ENCODE data around the gene GNAO1.

The GNAO1 gene

GRCh38 chr16:56198006-56198754, 6.9 kb downstream of the GNAO1 start:
- DNase-seq: peak in 1 of 5 experiments; percentile 44

GRCh38 chr16:56198755-56199114, 7.4 kb downstream of the GNAO1 start:
- no peak for DNase-seq

- DNase-seq: peak in 1 of 5 experiments; percentile 62
These were observed 7.9 kb downstream of the GNAO1 start for GRCh38 chr16:56199164-56199563.

GRCh38 chr16:56201030-56201429, 9.7 kb downstream of the GNAO1 start:
- DNase-seq: no peak

GRCh38 chr16:56202036-56202435, 10.7 kb downstream of the GNAO1 start:
- DNase-seq: peak in 2 of 5 experiments; percentile 55 to 78

GRCh38 chr16:56203052-56203451, 11.8 kb downstream of the GNAO1 start:
- DNase-seq: peak in 4 of 5 experiments; percentile 27 to 65 (median 42)

GRCh38 chr16:56204816-56205215, 13.5 kb downstream of the GNAO1 start:
- no peak for DNase-seq

GRCh38 chr16:56206951-56207350, 15.7 kb downstream of the GNAO1 start:
- DNase-seq: no peak

- no peak for DNase-seq
These were observed 16.1 kb downstream of the GNAO1 start for GRCh38 chr16:56207421-56207820.

- DNase-seq: no peak
These were observed 20.2 kb downstream of the GNAO1 start for GRCh38 chr16:56211435-56211981.

- no peak for DNase-seq
These were observed 20.9 kb downstream of the GNAO1 start for GRCh38 chr16:56212144-56212543.

- DNase-seq: no peak
These were observed 30.7 kb downstream of the GNAO1 start for GRCh38 chr16:56221995-56222394.

GRCh38 chr16:56222474-56222997, 31.2 kb downstream of the GNAO1 start:
- DNase-seq: no peak

GRCh38 chr16:56225017-56225742, 33.9 kb downstream of the GNAO1 start:
- peak in 1 of 5 experiments; percentile 13 for DNase-seq

GRCh38 chr16:56226187-56226586, 34.9 kb downstream of the GNAO1 start:
- DNase-seq: no peak

GRCh38 chr16:56226845-56227525, 35.7 kb downstream of the GNAO1 start:
- DNase-seq: peak in 2 of 5 experiments; percentile 5 to 17

GRCh38 chr16:56227936-56228335, 36.6 kb downstream of the GNAO1 start:
- no peak for DNase-seq

- DNase-seq: no peak
These were observed 37.2 kb downstream of the GNAO1 start for GRCh38 chr16:56228476-56228875.

GRCh38 chr16:56233795-56234566, 42.7 kb downstream of the GNAO1 start:
- DNase-seq: no peak

- DNase-seq: no peak
These were observed 43.4 kb downstream of the GNAO1 start for GRCh38 chr16:56234737-56235136.

GRCh38 chr16:56237451-56237930, 46.2 kb downstream of the GNAO1 start:
- no peak for DNase-seq

GRCh38 chr16:56238188-56238587, 46.9 kb downstream of the GNAO1 start:
- DNase-seq: no peak
